HG02943 (cell line): Measurements from ENCODE around the gene SLC17A6.

Experiments used
- ATAC-seq: cut with Tn5 transposase; IDR thresholded peaks from one replicate; pipeline ENCODE4 v1.9.1; 2021; ENCODE audit warnings: mild to moderate bottlenecking, low read depth, moderate library complexity; ENCODE audit not compliant: unreplicated experiment

SLC17A6 gene

DNA sequence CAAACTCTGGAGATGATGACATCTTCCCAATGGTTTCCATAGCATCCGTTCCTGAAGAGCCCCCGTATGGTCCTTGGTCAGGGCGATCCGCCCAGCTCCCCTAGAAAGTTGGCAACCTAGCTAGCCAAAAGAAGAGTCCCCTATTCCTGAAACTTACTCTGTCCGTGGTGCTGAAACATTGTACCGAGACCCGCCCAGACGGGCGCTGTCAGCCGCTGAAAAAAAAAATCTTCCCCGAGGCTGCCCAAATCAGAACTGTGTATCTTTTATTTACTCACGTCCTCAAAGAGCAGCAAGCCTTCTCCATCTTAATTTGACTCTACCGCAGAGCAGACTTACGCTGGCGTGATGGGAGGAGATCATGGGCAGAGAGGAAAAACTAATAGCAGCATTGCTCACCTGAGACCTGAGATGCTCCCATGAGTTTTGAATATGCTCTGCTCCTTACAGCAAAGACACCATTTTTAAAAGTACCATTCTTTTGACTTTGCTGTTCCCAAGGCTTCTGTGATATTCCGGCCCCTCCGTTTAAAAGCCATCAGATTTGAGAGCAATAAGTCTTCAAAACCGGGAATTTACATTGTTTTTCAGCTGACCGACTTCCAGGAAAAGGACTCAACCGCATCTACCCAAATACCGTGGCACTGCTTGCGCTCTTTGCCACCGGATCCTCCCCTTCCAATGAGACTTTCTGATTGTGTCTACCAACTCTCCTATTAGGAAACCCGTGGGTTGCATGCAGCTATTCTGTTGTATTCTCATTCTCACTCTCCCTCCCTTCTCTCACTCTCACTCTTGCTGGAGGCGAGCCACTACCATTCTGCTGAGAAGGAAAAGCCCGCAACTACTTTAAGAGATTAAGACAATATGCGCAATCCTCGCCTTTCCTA, at the start of gene SLC17A6:
Gene SLC17A6, plus strand, starts transcription at position 786 of the 890 bp plus-strand sequence. CDS start 153 bp downstream, outside the sequence.
- ATAC-seq = no peak

DNA sequence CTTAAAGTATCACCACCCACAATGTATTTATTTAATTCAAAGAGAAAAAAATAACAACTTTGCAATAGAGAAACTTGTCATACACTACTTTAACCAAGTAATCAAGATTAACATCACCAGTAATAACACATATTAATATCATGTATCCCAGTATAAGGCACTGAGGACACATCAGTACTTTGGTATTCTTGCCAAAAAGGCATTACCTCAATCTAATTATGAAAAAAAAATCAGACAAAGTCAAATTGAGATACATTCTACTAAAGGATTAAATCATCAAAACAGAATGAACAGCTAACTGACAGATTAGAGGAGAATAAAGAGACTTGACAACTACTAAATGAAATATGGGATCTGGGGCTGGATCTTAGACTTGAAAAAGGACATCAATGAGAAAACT, 35.8 kb upstream of the SLC17A6 start:
- ATAC-seq = no peak

DNA sequence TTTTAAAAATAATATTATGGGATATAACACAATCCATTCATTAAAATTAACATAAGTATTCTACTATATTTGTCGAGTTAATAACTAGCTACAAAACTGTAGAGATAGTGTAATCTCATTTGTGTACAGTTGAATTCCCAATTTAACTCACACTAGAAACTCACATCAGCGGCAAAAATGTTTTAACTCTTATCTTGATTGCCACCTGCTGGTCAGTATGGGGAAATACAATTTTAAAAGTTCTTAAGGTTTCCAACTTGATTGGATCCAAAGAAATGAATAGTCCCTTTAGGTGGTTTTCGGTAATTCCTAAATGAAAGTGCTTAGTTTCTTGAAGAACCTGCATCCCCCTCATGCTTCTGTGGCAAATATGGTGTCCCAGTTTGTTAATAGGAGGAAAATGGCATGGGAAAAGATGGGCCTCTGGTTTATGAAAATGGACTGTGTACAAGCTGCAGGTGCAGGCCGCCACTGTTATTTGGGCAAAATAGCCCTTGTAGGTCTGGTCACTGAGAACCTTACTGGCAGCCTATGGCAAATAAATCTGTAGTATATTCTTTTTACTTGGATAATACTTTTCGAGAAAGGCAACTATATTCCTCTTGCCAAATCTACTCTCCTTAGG, 33.7 kb upstream of the SLC17A6 start:
- ATAC-seq = no peak

DNA sequence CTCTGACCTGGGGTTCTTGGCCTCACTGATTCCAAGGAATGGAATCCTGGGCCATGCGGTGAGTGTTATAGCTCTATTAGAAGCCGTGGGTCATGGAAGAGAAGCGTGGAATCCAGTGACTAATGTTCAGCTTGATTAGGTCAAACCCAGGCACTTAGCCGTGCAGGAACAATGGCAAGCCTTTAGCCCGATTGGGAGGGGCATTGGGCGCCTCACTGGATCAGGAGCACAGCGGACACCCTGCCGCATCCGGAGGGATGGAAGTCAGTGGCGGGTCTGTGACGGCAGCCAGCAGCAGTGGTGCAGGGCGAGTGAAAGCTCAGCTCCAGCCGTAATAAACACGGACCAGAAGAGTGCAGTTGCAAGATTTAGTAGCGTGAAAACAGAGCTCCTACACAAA, 20.5 kb upstream of the SLC17A6 start:
- ATAC-seq = no peak

DNA sequence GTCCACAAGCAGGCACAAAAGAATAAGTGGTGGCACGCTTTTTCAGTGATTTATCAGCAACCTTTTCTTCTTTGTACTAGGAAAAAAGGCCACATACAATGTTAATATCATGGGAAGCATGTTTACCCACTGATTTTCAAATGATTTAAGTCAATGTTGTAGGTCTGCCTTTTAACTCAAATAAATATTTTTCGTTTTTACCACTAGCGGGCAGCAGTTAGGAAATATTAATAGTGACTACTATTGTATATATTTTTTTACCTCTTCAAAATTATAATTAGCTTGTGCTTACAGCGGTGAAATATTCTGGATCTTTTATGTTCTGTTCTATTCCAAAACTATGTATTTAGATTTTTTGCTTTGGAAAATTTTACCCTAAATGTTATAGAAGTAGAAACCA, 6.4 kb upstream of the SLC17A6 start:
- ATAC-seq = no peak

DNA sequence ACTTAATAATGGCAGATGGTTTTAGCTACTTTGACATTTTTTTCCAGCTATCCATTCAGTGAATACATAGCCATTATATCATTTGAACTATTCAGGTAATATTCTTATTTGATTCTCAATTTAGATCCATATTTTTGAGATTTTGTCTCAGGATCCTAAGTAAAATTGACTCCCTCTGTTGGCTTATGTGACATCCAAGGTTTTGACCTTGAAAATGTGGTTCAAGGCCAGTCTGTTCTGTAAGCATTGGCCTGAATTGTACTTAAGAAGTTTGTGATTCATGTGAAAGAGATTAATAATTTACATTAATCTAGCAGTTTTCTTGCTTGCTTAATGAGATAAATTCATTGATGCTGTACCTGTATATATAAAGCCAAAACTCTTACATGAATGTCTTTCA, 1.6 kb upstream of the SLC17A6 start:
- no peak for ATAC-seq

DNA sequence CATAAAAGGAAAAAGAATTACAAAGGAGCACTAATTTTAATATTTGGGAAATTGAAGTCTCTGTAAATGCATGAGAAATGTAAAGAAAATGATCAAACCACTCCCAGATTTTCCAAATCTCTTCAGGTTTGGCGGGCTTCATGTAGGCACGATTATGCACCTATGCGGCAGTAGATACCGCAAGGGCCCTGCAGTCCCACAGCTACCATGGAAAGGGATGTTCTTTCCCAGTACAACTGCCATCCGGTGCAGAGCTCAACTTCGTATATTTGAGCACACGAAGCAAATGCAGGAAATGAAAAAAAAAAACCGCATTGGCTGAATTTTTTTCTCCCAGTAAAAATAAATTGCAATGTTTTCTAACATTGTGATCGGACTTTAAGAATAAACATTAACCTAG, 1.4 kb downstream of the SLC17A6 start:
- no peak for ATAC-seq

DNA sequence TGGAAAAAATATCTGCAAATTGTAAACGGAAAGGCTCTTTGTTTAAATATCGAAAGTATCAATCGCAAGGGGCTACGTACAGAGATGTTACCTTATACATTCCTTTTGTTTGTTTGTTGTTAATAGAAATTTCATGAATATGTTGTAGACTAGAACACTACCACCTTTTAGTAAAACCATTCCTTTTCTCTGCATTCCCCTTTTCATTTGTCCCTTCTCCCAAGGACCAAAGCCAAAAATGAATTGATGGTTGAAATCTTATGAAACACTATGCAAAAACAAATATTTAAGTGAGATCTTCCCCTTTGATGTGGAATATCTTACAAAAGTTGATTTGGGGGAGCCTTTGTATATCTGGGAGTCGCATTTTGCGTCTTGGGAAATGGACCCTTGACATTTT, 2.1 kb downstream of the SLC17A6 start:
- no peak for ATAC-seq

DNA sequence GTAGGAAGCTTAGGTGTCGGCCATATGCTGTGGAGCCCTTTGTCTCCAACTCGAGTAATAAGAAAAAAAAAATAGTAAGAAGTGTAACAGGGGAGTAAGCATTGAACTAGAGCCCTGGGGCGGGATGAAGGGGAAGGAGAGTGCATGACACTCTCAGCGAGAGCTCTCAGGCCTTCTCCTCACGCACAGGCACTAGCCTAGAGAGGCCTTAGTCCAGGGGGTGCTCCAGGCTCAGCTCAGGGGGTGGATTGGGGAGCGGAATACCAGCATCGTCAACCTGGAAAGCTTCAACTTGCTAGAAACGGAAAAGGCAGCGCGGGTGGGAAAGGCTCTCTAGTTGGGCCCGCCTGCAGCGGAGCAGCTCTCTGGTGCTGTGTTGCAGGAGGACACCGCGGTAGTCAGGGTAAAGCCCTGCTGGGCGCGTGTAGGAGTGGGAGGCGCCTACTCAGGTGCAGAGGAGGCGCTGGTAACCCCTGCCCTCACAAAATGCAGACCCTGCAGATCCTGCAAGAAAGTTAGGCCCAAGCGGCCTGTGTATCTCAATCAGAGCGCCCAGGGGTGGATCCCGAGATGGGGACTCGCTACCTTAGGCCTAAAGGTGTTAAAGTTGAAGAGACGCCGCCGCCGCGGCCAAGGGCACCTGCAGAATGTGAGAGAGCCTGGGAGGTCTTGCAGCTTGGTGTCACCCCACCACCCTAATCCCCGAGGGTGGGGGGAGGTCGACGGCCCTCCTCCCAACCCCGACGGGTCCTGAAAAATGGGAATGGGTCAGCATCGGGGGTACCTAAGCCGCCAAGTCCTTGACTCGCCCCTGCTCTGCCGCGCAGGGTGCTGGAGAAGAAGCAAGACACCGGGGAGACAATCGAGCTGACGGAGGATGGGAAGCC, 2.8 kb downstream of the SLC17A6 start:
- ATAC-seq = no peak

DNA sequence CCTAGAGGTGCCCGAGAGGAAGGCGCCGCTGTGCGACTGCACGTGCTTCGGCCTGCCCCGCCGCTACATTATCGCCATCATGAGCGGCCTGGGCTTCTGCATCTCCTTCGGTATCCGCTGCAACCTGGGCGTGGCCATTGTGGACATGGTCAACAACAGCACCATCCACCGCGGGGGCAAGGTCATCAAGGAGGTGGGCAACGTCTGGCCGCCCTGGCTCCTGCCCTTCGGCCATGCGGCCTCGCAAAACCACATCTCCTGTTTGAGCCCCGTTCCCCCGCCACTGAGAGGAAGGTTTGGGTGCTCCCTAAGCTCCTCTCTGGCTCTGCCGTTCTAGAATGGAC, 3.4 kb downstream of the SLC17A6 start:
- ATAC-seq = no peak

DNA sequence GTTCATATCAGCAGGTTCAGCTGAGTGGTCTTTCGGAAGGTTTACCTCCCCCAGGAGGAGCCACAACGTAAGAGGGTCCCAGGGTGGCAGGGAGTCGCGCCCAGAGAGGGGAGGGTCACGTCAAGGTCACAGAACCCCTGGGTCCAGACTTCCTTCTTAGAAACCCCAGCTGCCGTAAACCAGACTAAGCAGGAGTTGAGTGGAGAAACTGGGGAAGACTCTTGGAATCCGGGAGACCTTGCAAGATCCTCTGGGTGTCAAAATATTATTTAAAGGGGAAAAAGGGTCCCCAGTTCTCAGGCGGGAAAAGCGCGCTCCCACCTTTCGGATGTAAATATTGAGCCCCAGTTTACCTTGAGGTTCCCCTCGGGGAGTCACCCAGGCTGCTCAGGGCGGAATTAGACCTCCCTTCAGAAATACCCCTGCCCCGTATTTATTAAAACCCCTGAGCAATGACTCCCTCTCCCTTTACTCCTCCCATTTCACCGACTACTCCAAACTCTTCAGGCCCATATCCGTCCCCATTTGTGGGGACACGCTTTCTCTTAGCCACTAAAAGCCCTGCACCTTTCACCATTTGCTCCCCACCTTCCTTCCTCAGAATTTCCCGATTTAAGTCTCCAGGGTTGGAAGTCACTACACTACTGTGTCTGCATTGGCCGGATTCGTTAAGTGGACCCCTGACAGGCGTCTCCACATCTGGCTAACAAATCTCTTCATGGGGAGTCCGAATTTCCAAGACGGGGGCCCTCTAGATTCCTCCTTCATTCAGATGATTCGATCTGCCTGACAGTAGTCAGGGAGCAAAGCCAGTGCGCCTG, 4.2 kb downstream of the SLC17A6 start:
- ATAC-seq = no peak

DNA sequence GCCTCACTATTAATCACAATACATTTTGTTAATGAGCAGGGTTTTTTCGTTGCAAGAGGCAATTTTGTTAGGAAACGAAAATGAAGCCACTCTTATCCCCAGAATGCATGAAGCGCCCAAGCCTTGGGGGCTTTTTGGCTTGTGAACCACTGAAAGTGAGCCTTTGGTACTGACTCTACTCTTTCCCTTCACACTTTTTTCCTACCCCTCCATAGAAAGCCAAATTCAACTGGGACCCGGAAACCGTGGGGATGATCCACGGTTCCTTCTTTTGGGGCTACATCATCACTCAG, 4.8 kb downstream of the SLC17A6 start:
- ATAC-seq = no peak

DNA sequence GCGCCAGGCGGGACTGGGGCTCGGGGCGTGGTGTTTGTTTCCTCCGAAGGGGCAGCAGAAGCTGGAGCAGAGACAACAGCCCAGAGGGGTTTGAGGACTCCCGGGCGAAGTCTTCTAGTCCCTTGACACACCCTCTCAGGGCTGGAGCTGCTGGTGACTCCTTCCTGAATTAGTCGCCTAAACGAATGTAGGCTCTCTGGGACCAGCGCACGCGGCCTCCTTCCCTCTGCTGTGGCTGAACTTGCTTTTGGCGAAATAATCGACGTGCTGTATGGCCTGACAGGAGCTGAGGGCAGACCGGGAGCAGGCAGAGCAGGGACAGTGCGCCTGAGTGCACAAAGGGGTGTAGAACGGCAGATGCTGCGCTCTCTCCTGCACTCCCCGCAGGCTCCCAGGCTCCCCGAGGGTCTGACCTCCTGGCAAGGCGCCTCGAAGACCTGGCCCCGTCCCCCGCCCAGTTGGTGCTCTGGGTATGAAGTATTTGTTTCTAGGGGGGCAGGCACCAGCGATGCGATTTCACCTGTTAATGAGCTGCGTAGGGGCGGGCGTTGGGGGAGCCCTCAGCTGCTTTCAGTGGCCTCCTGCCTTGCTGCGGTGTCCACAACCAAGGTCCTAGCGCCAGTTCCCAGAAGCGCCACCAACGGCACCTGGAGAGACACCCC, 5.3 kb downstream of the SLC17A6 start:
- ATAC-seq = no peak

DNA sequence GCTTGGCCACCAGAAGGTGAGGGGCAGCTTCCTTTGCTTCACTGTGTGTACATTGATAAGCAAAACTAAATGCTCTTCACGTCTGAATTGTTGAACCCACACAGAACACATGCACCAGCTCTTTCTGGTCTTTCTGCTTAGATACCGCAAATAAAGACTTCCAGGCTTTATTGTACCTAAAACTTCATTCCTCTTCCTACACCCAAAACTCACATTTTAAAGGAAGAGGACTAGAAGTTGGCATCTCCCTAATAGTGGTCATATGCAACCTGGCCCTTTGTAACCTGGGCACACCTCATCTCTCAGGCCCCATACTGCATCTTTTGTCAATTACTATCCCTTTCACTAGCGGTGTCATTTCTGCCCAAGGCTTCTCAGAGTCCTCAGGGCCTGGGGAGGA, 5.9 kb downstream of the SLC17A6 start:
- no peak for ATAC-seq

DNA sequence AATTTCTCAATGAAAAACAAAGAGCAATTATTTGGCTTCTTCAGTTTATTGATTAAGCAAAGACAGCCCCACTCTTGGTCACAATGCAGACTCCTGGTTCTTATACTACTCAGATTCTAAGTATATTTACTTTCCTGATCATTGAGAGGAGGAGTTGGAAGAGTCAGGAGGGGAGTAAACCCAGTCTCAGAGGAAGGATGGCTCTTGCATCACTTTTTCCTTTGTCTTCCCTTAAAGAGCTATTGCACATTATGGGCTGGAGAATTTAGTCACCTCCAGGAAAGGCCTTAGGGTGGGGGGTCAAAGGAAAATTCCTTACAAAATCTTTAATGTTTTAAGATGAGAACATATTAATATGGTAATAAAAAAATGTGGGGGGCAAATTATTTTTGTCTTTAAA, 8.1 kb downstream of the SLC17A6 start:
- ATAC-seq = no peak

DNA sequence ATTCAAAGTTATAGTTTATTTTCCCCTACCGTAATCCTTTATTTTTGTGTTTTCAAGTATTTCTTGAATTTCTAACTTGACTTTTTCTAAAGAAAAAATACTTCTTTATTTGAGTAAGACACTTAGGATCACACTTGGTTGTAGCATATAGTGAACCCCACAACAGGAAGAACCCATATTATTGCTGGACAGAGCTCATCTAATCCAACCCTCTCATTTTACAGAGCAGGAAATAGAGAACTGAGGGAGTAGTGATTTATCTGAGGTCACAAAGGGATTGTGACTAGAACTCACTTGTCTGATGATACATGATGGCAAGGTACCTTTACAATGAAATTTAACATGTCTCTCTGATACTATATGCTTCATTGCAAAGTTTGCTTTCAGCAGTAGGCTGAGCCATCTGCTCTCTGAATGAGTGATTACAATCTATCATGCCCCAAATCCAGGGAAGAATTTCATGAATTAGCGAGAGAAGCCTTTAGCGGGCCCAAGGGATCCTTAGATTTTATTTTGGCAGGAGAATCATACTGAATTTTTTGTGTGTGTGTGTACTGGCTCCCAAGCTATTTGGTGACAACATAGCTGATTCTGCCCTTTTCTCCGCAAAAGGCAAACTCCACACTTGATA, 9.8 kb downstream of the SLC17A6 start:
- no peak for ATAC-seq

DNA sequence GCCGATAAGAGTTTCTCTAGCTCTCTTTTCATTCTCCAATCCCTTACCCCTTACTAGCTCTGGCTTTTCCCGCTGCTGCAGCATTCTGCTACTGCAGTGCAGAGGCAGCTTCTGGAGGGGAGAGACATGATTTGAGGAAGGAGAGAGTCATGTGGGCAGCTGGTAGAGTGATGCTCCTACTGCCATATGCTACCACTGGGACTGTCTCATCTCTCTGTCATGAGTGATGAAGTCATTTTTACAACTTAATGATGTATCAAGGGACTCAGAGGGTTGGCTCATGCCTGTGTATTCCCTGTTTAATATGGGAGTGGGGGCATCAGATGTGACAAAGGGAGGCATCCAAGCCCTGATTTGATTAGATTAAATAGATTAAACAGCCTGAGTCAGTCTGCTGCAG, 11.3 kb downstream of the SLC17A6 start:
- ATAC-seq = no peak

DNA sequence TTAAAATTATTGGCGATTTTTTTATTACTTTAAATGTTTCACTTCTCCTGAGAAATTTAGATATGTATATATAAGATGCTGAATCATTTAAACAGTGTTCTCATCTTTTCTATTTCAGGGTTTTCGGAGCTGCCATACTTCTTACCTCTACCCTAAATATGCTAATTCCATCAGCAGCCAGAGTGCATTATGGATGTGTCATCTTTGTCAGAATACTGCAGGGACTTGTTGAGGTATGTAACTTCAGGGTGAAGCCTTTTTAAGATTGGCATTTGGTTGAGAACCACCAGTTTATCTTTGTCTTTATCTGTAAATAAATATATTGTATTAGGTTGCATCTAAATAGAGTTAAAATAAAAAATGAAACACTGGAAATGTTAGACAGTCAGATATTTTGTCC, 21.1 kb downstream of the SLC17A6 start:
- ATAC-seq = no peak

DNA sequence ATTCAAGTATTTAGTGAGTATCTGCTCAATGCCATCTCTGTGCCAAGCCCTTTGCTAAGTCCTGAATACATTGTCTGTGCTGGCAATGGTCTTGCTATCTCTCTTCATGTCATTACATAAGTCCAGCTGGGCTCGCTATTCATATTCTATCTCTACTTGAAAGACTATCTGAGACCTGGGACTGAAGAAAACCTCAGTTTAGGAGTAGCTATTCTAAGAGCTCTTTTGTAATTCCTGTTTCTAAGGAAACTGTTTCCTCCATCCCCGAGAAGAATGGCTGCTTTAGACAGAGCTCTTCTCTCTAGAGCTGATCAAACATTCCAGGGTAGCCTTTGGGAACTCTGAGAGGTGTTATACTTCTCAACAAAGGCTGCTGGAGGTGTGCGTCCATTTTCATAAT, 33.0 kb downstream of the SLC17A6 start:
- ATAC-seq = no peak

DNA sequence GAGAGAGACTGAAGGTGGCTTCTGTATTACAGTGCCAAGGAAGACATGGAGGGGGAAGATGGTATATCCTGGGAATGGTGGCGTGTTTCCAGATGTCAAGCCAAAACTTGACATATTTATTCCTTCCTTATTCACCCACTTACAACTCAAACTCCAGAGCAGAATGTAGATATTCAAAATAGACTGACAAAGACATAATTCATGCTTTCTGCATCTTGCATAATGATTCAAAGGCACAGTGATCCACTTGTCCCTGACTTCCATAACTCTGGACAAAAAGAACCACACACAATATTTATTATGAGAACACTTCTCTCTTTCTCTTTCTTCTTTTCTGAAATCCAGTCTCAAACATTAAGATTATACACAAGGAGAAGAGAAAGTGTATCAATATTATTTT, 48.9 kb downstream of the SLC17A6 start:
- no peak for ATAC-seq
